Natural killer cell (primary cell): ENCODE measurements around the gene P3R3URF. TPM values are rescaled to one million over a fixed set of nuclear protein-coding genes. Genes with fewer than 3 reads are reported as not detected.
A peak's percentile ranks its signal among the peaks of the same experiment; 100 is the strongest.

Experiments
- ATAC-seq, 3 donors: fragments of 150-1000 bp in 2 of 3; fragments of 200-7000 bp in 1 of 3; cut with Tn5 transposase; 1 replicate in 1 of 3; 2 replicates in 2 of 3; pipeline ENCODE4 v1.10.0; 2021; ENCODE audit warnings: mild to moderate bottlenecking in 2 of 3, moderate library complexity in 2 of 3
- DNase-seq, 2 donors: peaks; one replicate each; pipeline versions ENCODE4 v3.0.0 to v3.0.0-alpha.2; 2013 to 2021; ENCODE audit warnings: mixed read lengths in 1 of 2
- H3K27ac ChIP-seq: one replicate; pipeline ENCODE4 v1.5.1; 2013; ENCODE audit warnings: mild to moderate bottlenecking, low read length
- H3K27me3 ChIP-seq: one replicate; pipeline ENCODE4 v1.6.1; 2013; ENCODE audit warnings: low read length; ENCODE audit not compliant: control insufficient read depth, insufficient read depth
- H3K36me3 ChIP-seq: one replicate; pipeline ENCODE4 v1.6.1; 2013; ENCODE audit warnings: low read length; ENCODE audit not compliant: control insufficient read depth, insufficient read depth
- H3K4me1 ChIP-seq: one replicate; pipeline ENCODE4 v1.6.1; 2013; ENCODE audit warnings: low read length; ENCODE audit not compliant: control insufficient read depth, insufficient read depth
- H3K4me3 ChIP-seq: one replicate; pipeline ENCODE4 v1.5.1; 2013; ENCODE audit warnings: low read length
- H3K9me3 ChIP-seq: one replicate; pipeline ENCODE4 v1.6.1; 2013; ENCODE audit warnings: low read length; ENCODE audit not compliant: control insufficient read depth, insufficient read depth
- H3K27ac Mint-ChIP-seq, 2 donors: one replicate each; pipeline ENCODE4 v1.8.0; 2022; ENCODE audit warnings: mild to moderate bottlenecking in 2 of 2, mixed read lengths in 2 of 2, moderate library complexity in 1 of 2
- H3K27me3 Mint-ChIP-seq, 2 donors: one replicate each; pipeline ENCODE4 v1.8.0; 2022; ENCODE audit warnings: low read depth in 2 of 2, mixed read lengths in 2 of 2
- H3K36me3 Mint-ChIP-seq: one replicate; pipeline ENCODE4 v1.8.0; 2022; ENCODE audit warnings: mixed read lengths
- H3K4me1 Mint-ChIP-seq, 2 donors: one replicate each; pipeline ENCODE4 v1.8.0; 2022; ENCODE audit warnings: mixed read lengths in 2 of 2
- H3K4me3 Mint-ChIP-seq: one replicate; pipeline ENCODE4 v1.8.0; 2022; ENCODE audit warnings: mild to moderate bottlenecking, moderate library complexity, mixed read lengths
- H3K9me3 Mint-ChIP-seq, 2 donors: one replicate each; pipeline ENCODE4 v1.8.0; 2022; ENCODE audit warnings: mixed read lengths in 2 of 2
- WGBS: methylation state at CpG from one replicate; pipeline ENCODE4 v1.1.7; 2013; ENCODE audit warnings: missing lambda C conversion rate; ENCODE audit not compliant: insufficient coverage; 5-methylcytosine and 5-hydroxymethylcytosine counted together
- intact Hi-C: fragments of 100-400 bp; cut with micrococcal nuclease; formaldehyde crosslinking; loops from one replicate; pipeline ENCODE4 v1.14.2; 2022
- total RNA-seq, 4 donors: library from RNA; stranded (reverse); fragments of 120-200 nt in 1 of 4; gene quantifications; one replicate each; pipeline versions ENCODE4 v1.2.3 to v1.2.4, GENCODE V29; 2013 to 2022
- TF ChIP-seq, protein P1 (sequence below): fragments of 200-600 bp; IDR thresholded peaks from one replicate; pipeline ENCODE4 v1.8.0; 2022; ENCODE audit warnings: antibody characterized with exemption

Gene P3R3URF
- total RNA-seq, 3 donors from 2014 or later (not counting 1 experiment from before 2014, with no cell fraction given), result not detected

DNA sequence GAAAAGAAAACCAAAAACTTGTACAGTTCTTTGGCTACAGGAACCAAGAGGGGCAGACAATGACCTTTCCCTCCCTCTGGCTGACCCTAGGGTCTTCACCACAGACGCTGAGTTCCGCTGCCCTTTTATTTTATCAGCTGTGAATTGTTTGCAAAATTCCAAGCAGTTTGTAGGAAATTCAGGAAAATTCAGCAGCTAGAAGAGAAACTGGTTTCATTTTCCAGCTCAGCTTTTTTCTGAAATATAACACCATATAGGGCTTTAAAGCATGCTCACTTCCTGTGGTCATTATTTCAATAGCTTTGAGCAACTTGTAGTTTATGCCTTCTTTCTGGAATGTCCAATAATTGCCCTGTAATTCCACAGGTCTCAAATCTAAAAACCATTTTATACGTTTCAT lies 38.4 kb downstream of the P3R3URF start:
- DNase-seq (no peak), ATAC-seq (no peak)
- no peaks in the 10 kb centered on the region for H3K9me3 ChIP-seq
- peaks cover 6% of the 10 kb centered on the region for H3K4me1 ChIP-seq
- no peak overlapping the region for H3K4me3 ChIP-seq
- H3K36me3 Mint-ChIP-seq, result no peaks in the 10 kb centered on the region
- peaks cover 0 to 2% of the 10 kb centered on the region in 2 donors for H3K27me3 Mint-ChIP-seq
- H3K4me1 Mint-ChIP-seq, result peaks cover 13 to 14% of the 10 kb centered on the region in 2 donors
- H3K4me3 Mint-ChIP-seq, result no peak overlapping the region
- 94% methylated on average over 3 of the region's 3 CpGs for WGBS
- TF ChIP-seq, protein P1, sequence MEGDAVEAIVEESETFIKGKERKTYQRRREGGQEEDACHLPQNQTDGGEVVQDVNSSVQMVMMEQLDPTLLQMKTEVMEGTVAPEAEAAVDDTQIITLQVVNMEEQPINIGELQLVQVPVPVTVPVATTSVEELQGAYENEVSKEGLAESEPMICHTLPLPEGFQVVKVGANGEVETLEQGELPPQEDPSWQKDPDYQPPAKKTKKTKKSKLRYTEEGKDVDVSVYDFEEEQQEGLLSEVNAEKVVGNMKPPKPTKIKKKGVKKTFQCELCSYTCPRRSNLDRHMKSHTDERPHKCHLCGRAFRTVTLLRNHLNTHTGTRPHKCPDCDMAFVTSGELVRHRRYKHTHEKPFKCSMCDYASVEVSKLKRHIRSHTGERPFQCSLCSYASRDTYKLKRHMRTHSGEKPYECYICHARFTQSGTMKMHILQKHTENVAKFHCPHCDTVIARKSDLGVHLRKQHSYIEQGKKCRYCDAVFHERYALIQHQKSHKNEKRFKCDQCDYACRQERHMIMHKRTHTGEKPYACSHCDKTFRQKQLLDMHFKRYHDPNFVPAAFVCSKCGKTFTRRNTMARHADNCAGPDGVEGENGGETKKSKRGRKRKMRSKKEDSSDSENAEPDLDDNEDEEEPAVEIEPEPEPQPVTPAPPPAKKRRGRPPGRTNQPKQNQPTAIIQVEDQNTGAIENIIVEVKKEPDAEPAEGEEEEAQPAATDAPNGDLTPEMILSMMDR, result no peak
- H3K27ac Mint-ChIP-seq, result no peak overlapping the region
- no peak overlapping the region for H3K27ac ChIP-seq
- no peaks in the 10 kb centered on the region for H3K36me3 ChIP-seq
- intact Hi-C loops, result no loop called here
- no peaks in the 10 kb centered on the region for H3K27me3 ChIP-seq
- H3K9me3 Mint-ChIP-seq, result no peaks in the 10 kb centered on the region

DNA sequence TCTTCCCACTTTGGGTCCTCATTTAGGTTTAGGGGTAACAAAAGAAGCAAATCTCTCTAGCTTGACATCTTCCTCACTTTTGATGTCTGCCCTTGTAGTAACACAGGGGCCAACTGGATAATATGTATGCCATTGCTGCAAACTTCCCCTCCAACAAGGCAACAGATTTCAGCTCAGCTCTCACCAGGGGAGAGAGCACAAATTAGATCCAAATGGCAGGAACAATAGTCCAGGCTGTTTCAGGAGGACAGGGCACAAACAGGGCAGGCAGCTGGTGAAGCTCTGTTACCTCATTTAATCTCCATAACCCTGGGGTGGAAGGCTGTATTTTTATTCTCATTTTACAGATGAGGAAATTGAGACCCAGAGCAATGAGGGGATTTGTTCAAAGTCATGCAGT lies 39.6 kb downstream of the P3R3URF start:
- H3K9me3 Mint-ChIP-seq, result no peaks in the 10 kb centered on the region
- H3K36me3 Mint-ChIP-seq, result no peaks in the 10 kb centered on the region
- intact Hi-C loops, result no loop called here
- peaks cover 2 to 3% of the 10 kb centered on the region in 2 donors for H3K27me3 Mint-ChIP-seq
- no peak for ATAC-seq
- H3K9me3 ChIP-seq, result no peaks in the 10 kb centered on the region
- no peak for DNase-seq
- TF ChIP-seq, protein P1, result no peak
- H3K4me3 ChIP-seq, result no peak overlapping the region
- H3K27ac Mint-ChIP-seq, result no peak overlapping the region
- no peak overlapping the region for H3K27ac ChIP-seq
- H3K27me3 ChIP-seq, result no peaks in the 10 kb centered on the region
- H3K4me3 Mint-ChIP-seq, result no peak overlapping the region
- H3K36me3 ChIP-seq, result no peaks in the 10 kb centered on the region
- peaks cover 13% of the 10 kb centered on the region for H3K4me1 ChIP-seq
- peaks cover 24 to 25% of the 10 kb centered on the region in 2 donors for H3K4me1 Mint-ChIP-seq

DNA sequence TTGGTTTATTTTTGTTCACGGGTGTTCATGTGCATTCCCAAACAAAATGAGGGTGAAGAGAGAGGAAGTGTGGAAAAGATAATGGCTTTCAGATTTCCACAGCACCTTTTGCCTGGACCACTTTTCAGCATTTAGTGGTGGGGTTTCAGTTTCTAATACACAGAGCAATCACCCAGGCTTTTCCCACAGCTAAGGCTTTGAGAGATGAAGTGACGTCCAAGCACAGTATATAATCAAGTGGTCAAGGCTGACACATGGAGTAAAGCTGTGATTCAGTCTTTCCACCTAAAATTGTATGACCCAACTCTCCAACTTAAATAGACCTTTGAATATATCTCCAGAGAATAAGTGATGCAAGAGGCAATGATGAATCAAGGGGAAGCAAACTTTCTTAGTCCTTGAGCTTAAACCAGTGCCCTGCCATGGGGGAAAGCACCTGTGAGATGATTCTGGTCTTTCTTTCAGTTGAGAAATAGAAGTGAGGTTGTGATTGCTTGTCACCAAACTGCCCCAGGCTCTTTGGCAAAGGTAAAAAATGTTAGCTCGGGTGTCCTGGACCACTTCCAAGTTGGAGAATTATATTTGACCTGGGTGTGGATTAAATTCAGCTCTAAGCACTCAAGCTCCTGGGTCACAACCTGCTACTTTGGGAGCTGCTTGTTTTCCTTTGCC lies 41.5 kb downstream of the P3R3URF start:
- no peaks in the 10 kb centered on the region for H3K9me3 Mint-ChIP-seq
- peaks cover 16% of the 10 kb centered on the region for H3K4me1 ChIP-seq
- H3K36me3 ChIP-seq, result no peaks in the 10 kb centered on the region
- peaks cover 31 to 32% of the 10 kb centered on the region in 2 donors for H3K4me1 Mint-ChIP-seq
- peaks cover 10% of the 10 kb centered on the region for H3K27me3 ChIP-seq
- H3K4me3 Mint-ChIP-seq, result no peak overlapping the region
- TF ChIP-seq, protein P1, result no peak
- no peak overlapping the region for H3K27ac ChIP-seq
- ATAC-seq (no peak), DNase-seq (peak in 1 of 2 donors; percentile 9)
- peak overlapping the region in 1 of 2 donors; percentile 98 for H3K27ac Mint-ChIP-seq
- H3K4me3 ChIP-seq, result no peak overlapping the region
- no peaks in the 10 kb centered on the region for H3K9me3 ChIP-seq
- peaks cover 7 to 22% of the 10 kb centered on the region in 2 donors for H3K27me3 Mint-ChIP-seq
- intact Hi-C loops, result no loop called here
- WGBS, result 75% methylated on average over 3 of the region's 3 CpGs
- no peaks in the 10 kb centered on the region for H3K36me3 Mint-ChIP-seq
